Right lobe of liver (tissue), 6 donors: Measurements from ENCODE around the gene RABEP2. TPM values are rescaled to one million over a fixed set of nuclear protein-coding genes. Genes with fewer than 3 reads are reported as not detected.

Experiments
- ATAC-seq, 4 donors: fragments of 200-7000 bp; cut with Tn5 transposase; one replicate each; pipeline ENCODE4 v1.9.1; 2020; ENCODE audit warnings: mild to moderate bottlenecking in 4 of 4, moderate library complexity in 4 of 4
- DNase-seq, 3 donors: peaks; one replicate each; pipeline ENCODE4 v3.0.0-alpha.2; 2020
- H3K27ac ChIP-seq, 3 donors: fragments of 200-600 bp; one replicate each; pipeline ENCODE4 v1.8.0; 2022
- H3K27me3 ChIP-seq, 2 donors: fragments of 200-600 bp; one replicate each; pipeline ENCODE4 v1.8.0; 2022
- H3K36me3 ChIP-seq, 4 donors: fragments of 200-600 bp; sonication (generic) in 1 of 4; one replicate each; pipeline versions ENCODE4 v1.5.1 to v1.8.0; 2017 to 2022; ENCODE audit warnings: control low read depth in 1 of 4
- H3K4me1 ChIP-seq, 4 donors: fragments of 200-600 bp; sonication (generic) in 1 of 4; one replicate each; pipeline versions ENCODE4 v1.5.1 to v1.8.0; 2017 to 2022; ENCODE audit warnings: control low read depth in 1 of 4
- H3K4me3 ChIP-seq, 3 donors: fragments of 200-600 bp; one replicate each; pipeline ENCODE4 v1.8.0; 2022
- H3K9me3 ChIP-seq, 4 donors: fragments of 200-600 bp; sonication (generic) in 1 of 4; one replicate each; pipeline versions ENCODE4 v1.5.1 to v1.8.0; 2017 to 2022; ENCODE audit warnings: control low read depth in 1 of 4
- POLR2A ChIP-seq: fragments of 450-650 bp; IDR thresholded peaks from one replicate; pipeline ENCODE4 v1.6.1; 2017; ENCODE audit warnings: antibody characterized with exemption, mild to moderate bottlenecking
- WGBS: methylation state at CpG from one replicate; pipeline ENCODE4 v1.1.6; 2018; ENCODE audit warnings: low coverage, low lambda C conversion rate; ENCODE audit not compliant: insufficient coverage; ENCODE audit errors: missing lambda C conversion rate; 5-methylcytosine and 5-hydroxymethylcytosine counted together
- intact Hi-C, 2 donors: fragments of 100-400 bp; cut with DNase I; formaldehyde crosslinking; loops; one replicate each; pipeline versions ENCODE4 v1.11.2 to v1.14.1; 2022
- total RNA-seq, 6 experiments: library from RNA; depleted of rRNA in 2 of 6; stranded (reverse); fragments of >200 nt in 2 of 6; fragmentation: NEBNext Ultra II Directional in 3 of 6; extraction: Animal tissue kit (Norgen Biotek cat#: 25700) in 3 of 6; gene quantifications; one replicate each; pipeline versions ENCODE4 v1.1.0 to v1.2.4, GENCODE V29; 2016 to 2023
- TF ChIP-seq, protein P1 (sequence below), 4 donors: fragments of 200-600 bp in 3 of 4; fragments of 450-650 bp in 1 of 4; IDR thresholded peaks; one replicate each; pipeline versions ENCODE4 v1.5.1 to v1.8.0; 2016 to 2022; ENCODE audit warnings: antibody characterized with exemption in 4 of 4, mild to moderate bottlenecking in 2 of 4
- donor health status: DM: no; HTN: yes; CAD: no.
- donor health status: DM: no; HTN: no; CAD: no.
- donor health status: DM: no; HTN: no; CAD: no.
- donor health status: DM: no; HTN: yes; CAD: no.
- donor health status: DM: no; HTN: yes; CAD: no.

Gene RABEP2
- total RNA-seq, 6 experiments from 2014 or later: 5.0 to 21.0 (median 9.1) TPM

DNA sequence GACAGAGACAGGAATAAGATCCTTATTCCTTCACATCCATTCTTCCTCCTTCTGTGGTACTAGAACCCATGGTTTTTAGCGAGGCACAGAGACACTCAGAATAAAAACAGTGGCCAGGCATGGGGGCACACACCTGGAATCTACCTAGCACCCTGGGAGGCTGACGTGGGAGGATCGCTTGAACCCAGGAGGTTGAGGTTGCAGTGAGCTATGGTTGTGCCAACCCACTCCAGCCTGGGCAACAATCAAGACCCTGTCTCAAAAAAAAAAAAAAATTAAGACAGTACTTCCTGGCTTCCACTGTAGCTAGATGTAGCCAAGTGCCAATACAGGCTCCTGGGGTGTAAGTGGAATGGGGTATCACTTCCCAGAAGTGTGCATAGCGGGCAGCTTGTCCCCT lies 42.1 kb upstream of the RABEP2 start:
- ATAC-seq: no peak
- H3K4me3 ChIP-seq: no peak overlapping the region
- no peak for TF ChIP-seq POLR2A
- TF ChIP-seq, protein P1, sequence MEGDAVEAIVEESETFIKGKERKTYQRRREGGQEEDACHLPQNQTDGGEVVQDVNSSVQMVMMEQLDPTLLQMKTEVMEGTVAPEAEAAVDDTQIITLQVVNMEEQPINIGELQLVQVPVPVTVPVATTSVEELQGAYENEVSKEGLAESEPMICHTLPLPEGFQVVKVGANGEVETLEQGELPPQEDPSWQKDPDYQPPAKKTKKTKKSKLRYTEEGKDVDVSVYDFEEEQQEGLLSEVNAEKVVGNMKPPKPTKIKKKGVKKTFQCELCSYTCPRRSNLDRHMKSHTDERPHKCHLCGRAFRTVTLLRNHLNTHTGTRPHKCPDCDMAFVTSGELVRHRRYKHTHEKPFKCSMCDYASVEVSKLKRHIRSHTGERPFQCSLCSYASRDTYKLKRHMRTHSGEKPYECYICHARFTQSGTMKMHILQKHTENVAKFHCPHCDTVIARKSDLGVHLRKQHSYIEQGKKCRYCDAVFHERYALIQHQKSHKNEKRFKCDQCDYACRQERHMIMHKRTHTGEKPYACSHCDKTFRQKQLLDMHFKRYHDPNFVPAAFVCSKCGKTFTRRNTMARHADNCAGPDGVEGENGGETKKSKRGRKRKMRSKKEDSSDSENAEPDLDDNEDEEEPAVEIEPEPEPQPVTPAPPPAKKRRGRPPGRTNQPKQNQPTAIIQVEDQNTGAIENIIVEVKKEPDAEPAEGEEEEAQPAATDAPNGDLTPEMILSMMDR (IDR thresholded peaks at IDR 0.05): no peak
- DNase-seq: no peak
- no peak overlapping the region for H3K27ac ChIP-seq
- intact Hi-C loops: no loop called here
- no peaks in the 10 kb centered on the region for H3K4me1 ChIP-seq
- H3K27me3 ChIP-seq: no peaks in the 10 kb centered on the region
- WGBS: no CpG with 5 or more reads among the region's 4 CpGs
- H3K36me3 ChIP-seq: peaks cover 0 to 26% (median 0%) of the 10 kb centered on the region in 4 donors
- no peaks in the 10 kb centered on the region for H3K9me3 ChIP-seq

DNA sequence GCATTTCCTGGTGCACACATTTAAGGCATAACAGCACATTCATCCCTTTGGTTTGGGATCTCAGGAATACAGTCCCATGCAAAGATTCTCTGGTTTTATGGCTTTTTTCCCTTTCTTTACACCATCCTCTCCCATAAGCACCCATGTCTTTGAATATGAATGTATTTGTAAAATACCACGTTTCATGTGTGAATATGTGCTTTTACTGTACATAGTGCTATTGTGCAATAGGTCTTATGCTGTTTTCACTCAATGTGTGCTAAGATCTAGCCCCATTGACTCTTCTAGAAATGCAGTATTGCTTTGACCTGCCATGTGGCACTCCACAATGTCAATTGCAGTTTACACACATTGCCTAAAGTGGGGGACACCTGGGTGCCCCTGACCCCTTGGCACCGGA lies 39.5 kb upstream of the RABEP2 start:
- TF ChIP-seq POLR2A: no peak
- TF ChIP-seq, protein P1 (IDR thresholded peaks at IDR 0.05): no peak
- no peak for DNase-seq
- ATAC-seq: no peak
- intact Hi-C loops: no loop called here
- Histone ChIP-seq H3K4me1 (no peaks in the 10 kb centered on the region), H3K27ac (no peak overlapping the region), H3K9me3 (no peaks in the 10 kb centered on the region), H3K4me3 (no peak overlapping the region), H3K27me3 (no peaks in the 10 kb centered on the region), H3K36me3 (peaks cover 0 to 44% (median 0%) of the 10 kb centered on the region in 4 donors)
- WGBS: 92% methylated on average over 2 of the region's 2 CpGs

DNA sequence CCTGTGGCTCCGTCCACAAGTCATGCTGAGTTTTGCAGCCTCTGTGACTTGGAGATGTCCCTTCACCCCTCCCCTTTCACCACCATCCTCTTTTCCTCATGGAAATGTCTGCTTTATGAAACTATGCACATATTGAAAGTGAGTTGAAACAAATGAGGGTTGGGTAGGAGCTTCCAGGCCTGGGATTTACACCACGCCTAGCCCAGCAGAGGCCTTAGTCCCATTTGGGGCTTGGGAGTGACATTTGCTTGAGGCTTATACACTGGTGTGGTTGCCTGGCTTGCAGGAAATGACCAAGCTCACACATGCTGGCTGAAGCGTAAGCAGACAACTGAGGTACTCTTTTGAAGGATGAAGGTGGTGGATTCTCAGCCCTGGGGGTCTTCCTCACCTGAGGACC lies 39.0 kb upstream of the RABEP2 start:
- Histone ChIP-seq H3K4me3 (no peak overlapping the region), H3K9me3 (no peaks in the 10 kb centered on the region), H3K36me3 (peaks cover 0 to 48% (median 1%) of the 10 kb centered on the region in 4 donors), H3K27ac (no peak overlapping the region), H3K4me1 (no peaks in the 10 kb centered on the region), H3K27me3 (no peaks in the 10 kb centered on the region)
- WGBS: 95% methylated on average over 2 of the region's 3 CpGs
- no peak for ATAC-seq
- intact Hi-C loops: no loop called here
- no peak for DNase-seq
- TF ChIP-seq, protein P1 (IDR thresholded peaks at IDR 0.05): no peak
- TF ChIP-seq POLR2A: no peak

DNA sequence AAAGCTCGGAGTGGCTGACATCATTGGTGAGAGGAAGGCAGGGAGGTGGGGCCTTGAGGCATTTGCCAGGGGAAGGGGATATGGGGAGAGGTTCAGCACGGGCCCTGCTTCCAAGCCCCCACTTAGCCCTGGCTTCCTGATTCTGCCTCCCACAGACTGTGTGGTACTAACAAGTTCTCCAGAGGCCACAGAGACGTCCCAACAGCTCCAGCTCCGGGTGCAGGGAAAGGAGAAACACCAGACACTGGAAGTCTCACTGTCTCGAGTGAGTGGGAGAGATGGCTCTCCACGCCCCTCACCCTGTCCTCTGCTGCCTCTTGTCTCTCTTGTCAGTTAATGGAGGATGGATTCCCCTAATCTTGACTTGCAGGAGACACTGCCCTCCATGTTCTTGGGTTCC lies 33.8 kb upstream of the RABEP2 start:
- DNase-seq (no peak), ATAC-seq (no peak)
- H3K4me1 ChIP-seq: no peaks in the 10 kb centered on the region
- no peaks in the 10 kb centered on the region for H3K27me3 ChIP-seq
- intact Hi-C loops: no loop called here
- H3K4me3 ChIP-seq: no peak overlapping the region
- H3K9me3 ChIP-seq: no peaks in the 10 kb centered on the region
- no peak overlapping the region for H3K27ac ChIP-seq
- peaks cover 0 to 74% (median 8%) of the 10 kb centered on the region in 4 donors for H3K36me3 ChIP-seq
- WGBS: 100% methylated on average over 1 of the region's 6 CpGs
- no peak for TF ChIP-seq POLR2A
- TF ChIP-seq, protein P1 (IDR thresholded peaks at IDR 0.05): no peak

DNA sequence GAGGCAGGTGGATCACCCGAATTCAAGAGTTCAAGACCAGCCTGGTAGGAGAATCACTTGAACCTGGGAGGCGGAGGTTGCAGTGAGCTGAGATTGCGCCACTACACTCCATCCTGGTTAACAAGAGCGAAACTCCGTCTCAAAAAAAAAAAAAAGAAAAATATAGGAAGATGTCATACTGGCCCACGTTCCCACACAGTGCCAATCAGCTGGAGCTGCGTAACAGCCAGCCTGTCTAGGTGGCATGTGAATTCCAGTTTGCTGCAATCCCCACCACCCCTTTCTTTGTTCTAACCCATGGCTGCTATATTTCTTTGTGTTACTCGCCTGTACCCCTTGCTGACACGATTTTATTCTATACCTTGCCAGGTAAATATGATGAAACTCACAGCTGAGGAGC lies 33.2 kb upstream of the RABEP2 start:
- no peak for ATAC-seq
- H3K9me3 ChIP-seq: no peaks in the 10 kb centered on the region
- H3K36me3 ChIP-seq: peaks cover 0 to 74% (median 8%) of the 10 kb centered on the region in 4 donors
- DNase-seq: no peak
- H3K4me3 ChIP-seq: no peak overlapping the region
- TF ChIP-seq POLR2A: no peak
- TF ChIP-seq, protein P1 (IDR thresholded peaks at IDR 0.05): no peak
- no peaks in the 10 kb centered on the region for H3K4me1 ChIP-seq
- intact Hi-C loops: no loop called here
- no peak overlapping the region for H3K27ac ChIP-seq
- whole genome bisulfite sequencing: 94% methylated on average over 7 of the region's 9 CpGs
- no peaks in the 10 kb centered on the region for H3K27me3 ChIP-seq
